Adipose tissue (tissue), 3 donors: ENCODE measurements around the gene TCF4. TPM values are rescaled to one million over a fixed set of nuclear protein-coding genes. Genes with fewer than 3 reads are reported as not detected.

Experiments used
- H3K27ac ChIP-seq: one replicate; pipeline ENCODE4 v1.5.1; 2013; ENCODE audit warnings: low read depth, low read length
- WGBS, 3 donors: extraction: QIAGEN DNeasy Blood & Tissue Kit; methylation state at CpG; one replicate each; pipeline ENCODE4 v1.1.7; 2013; 5-methylcytosine and 5-hydroxymethylcytosine counted together
- polyA plus RNA-seq, 3 donors: library from polyadenylated mRNA; stranded (reverse); fragments of 200-250 nt; gene quantifications; one replicate each; pipeline ENCODE4 v1.2.3, GENCODE V29; 2013
- donor health status: healthy with polysubstance abuse.
- donor health status: Bipolar disorder and iron deficiency.
- donor health status: healthy.

The TCF4 gene
- polyA plus RNA-seq, 3 donors = 6.7 to 36.9 (median 32.6) TPM

GRCh38 chr18:55252901-55253300, 335.1 kb downstream of the TCF4 start:
- 35 to 70% (median 38%) methylated on average over 2 of the region's 2 CpGs for WGBS, 3 donors
- H3K27ac ChIP-seq = no peak overlapping the region

DNA sequence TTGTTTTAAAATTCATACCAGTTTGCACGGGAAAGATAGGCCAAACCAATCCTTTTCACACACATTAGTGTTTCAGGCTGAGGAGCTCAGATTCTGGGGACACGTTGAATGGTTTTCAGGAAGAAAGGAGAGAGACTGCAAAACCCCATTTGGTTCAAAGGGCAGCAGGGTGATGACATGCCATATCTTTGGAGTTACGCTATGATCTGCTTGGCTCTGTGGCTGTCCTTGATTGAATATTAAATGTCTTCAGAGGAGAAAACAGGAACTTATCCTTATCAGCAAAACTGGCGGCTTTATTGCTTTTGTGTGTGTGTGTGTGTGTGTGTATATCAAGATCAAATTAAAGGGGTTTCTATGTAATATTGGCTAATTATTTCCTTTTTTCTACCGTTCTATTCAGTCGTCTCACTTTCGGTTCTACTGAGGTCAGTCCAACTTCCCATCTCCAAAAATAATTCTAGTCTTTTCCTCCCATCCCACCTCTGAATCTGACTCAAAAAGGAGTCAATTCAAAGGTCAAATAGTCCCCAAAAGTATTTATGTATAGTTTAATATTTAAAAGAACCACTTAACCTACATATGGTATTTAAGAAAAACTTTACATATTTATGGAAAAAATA, 335.8 kb downstream of the TCF4 start:
- H3K27ac ChIP-seq = no peak overlapping the region
- 37 to 53% (median 41%) methylated on average over 7 of the region's 7 CpGs for WGBS, 3 donors

- WGBS, 3 donors = 52 to 70% (median 62%) methylated on average over 13 of the region's 13 CpGs
- H3K27ac ChIP-seq = no peak overlapping the region
Observed at GRCh38 chr18:55251254-55251971, 336.6 kb downstream of the TCF4 start.

- WGBS, 3 donors = 62 to 84% (median 82%) methylated on average over 4 of the region's 4 CpGs
- H3K27ac ChIP-seq = no peak overlapping the region
Observed at GRCh38 chr18:55250768-55251173, 337.2 kb downstream of the TCF4 start.

GRCh38 chr18:55249550-55249949, 338.4 kb downstream of the TCF4 start:
- WGBS, 3 donors = 92 to 93% (median 93%) methylated on average over 6 of the region's 6 CpGs
- no peak overlapping the region for H3K27ac ChIP-seq

GRCh38 chr18:55248495-55248894, 339.5 kb downstream of the TCF4 start:
- no peak overlapping the region for H3K27ac ChIP-seq
- 50 to 91% (median 68%) methylated on average over 1 of the region's 1 CpG for WGBS, 3 donors

GRCh38 chr18:55247032-55247431, 341.0 kb downstream of the TCF4 start:
- no peak overlapping the region for H3K27ac ChIP-seq
- WGBS, 3 donors = 77 to 92% (median 89%) methylated on average over 5 of the region's 5 CpGs

- H3K27ac ChIP-seq = no peak overlapping the region
Observed at GRCh38 chr18:55246278-55246677, 341.7 kb downstream of the TCF4 start.

DNA sequence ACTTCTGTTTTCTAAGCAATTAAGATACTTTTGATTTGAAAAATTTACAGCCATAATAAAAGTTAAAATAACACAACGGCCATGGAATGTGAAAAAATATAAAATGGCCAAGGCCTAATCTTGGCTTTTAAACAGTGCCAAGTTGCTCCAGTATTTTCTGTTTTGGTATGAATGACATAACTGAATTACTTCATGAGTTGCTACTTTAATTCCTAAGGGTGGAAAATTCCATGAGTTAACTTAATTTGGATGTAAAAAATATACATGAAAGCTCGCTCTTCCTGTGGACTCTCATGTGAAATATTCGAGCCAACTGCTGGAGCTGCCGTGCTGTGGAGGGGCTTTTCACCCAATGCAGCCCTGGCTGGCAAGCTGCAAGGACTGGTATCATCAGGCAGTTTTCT, 342.8 kb downstream of the TCF4 start:
- WGBS, 3 donors = 50 to 78% (median 56%) methylated on average over 4 of the region's 4 CpGs
- H3K27ac ChIP-seq = no peak overlapping the region

GRCh38 chr18:55244546-55244945, 343.4 kb downstream of the TCF4 start:
- H3K27ac ChIP-seq = no peak overlapping the region
- WGBS, 3 donors = 42 to 62% (median 47%) methylated on average over 5 of the region's 5 CpGs

- 43 to 53% (median 44%) methylated on average over 6 of the region's 6 CpGs for WGBS, 3 donors
- no peak overlapping the region for H3K27ac ChIP-seq
Observed at GRCh38 chr18:55243857-55244256, 344.1 kb downstream of the TCF4 start.

GRCh38 chr18:55243255-55243654, 344.7 kb downstream of the TCF4 start:
- WGBS, 3 donors = 63 to 69% (median 65%) methylated on average over 2 of the region's 2 CpGs

GRCh38 chr18:55240978-55241377, 347.0 kb downstream of the TCF4 start:
- WGBS, 3 donors = 72 to 82% (median 78%) methylated on average over 5 of the region's 5 CpGs
- H3K27ac ChIP-seq = no peak overlapping the region

More at GRCh38 chr18:55243255-55243654, 344.7 kb downstream of the TCF4 start:
- no peak overlapping the region for H3K27ac ChIP-seq

GRCh38 chr18:55239740-55240139, 348.3 kb downstream of the TCF4 start:
- H3K27ac ChIP-seq = no peak overlapping the region

GRCh38 chr18:55237660-55238059, 350.3 kb downstream of the TCF4 start:
- H3K27ac ChIP-seq = no peak overlapping the region
- WGBS, 3 donors = 86 to 98% (median 93%) methylated on average over 3 of the region's 3 CpGs

DNA sequence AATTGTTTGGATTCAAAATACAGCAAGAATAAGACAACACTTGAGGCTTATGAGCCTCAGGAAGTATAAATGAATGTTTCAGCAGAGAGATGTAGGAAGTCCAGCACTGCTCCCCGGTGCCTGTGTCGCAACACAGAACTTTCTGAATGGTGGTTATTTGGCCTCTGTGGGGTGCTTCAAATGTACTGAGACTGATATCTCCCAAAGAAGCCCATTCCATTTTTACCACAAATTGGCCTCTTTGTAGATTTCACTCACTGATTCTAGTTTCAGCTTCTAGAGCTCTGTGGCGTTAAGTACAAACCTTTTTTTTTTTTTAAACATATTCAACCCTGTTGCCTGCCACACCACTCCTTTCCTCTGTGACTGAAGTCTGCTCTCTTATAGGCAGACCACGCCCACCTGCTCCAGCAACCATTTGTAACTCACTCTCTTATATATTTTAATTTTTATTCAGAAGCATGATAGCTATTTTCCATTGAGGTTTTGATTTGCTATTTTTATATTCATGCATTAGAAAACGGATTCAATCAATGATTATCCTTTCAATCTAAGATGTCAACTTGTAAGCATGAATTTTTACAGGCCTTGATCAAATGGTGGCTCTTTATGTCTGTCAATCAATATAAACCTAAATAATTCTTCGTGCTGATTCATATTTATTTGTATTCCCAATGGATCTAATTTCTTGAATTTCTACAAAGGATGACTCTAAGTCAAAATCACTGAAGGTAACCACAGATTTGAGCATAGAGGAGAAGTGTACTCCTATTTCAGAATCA, 351.7 kb downstream of the TCF4 start:
- no peak overlapping the region for H3K27ac ChIP-seq
- WGBS, 3 donors = 48 to 76% (median 58%) methylated on average over 6 of the region's 6 CpGs

GRCh38 chr18:55235094-55235461, 352.9 kb downstream of the TCF4 start:
- WGBS, 3 donors = 59 to 73% (median 63%) methylated on average over 3 of the region's 3 CpGs
- H3K27ac ChIP-seq = no peak overlapping the region

GRCh38 chr18:55234366-55235093, 353.5 kb downstream of the TCF4 start:
- 28 to 31% (median 29%) methylated on average over 21 of the region's 21 CpGs for WGBS, 3 donors
- no peak overlapping the region for H3K27ac ChIP-seq

- no peak overlapping the region for H3K27ac ChIP-seq
- 42 to 85% (median 47%) methylated on average over 5 of the region's 5 CpGs for WGBS, 3 donors
Observed at GRCh38 chr18:55233857-55234256, 354.1 kb downstream of the TCF4 start.
